ENCODE data around the gene AGPAT1. TPM values are rescaled to one million over a fixed set of nuclear protein-coding genes. Genes with fewer than 3 reads are reported as not detected.
A peak's percentile ranks its signal among the peaks of the same experiment; 100 is the strongest.

The AGPAT1 gene
- total and polyA plus RNA-seq, 2 of the 13 experiments (the other 11 are each of a cell fraction or from before 2014, with no cell fraction given): 51.3 to 139 TPM

- TF ChIP-seq IRF1 (CRISPR knock-in tag; IDR thresholded peaks at IDR 0.05; ENCODE audit: low read depth) (no peak), SALL1 (CRISPR knock-in tag; IDR thresholded peaks at IDR 0.05) (0 out of 2 replicates have a peak, but pooled peaks have one; percentile 16), SP1 (IDR thresholded peaks at IDR 0.05) (no peak), SP1 (CRISPR knock-in tag; IDR thresholded peaks at IDR 0.05) (no peak), THAP7 (CRISPR knock-in tag; IDR thresholded peaks at IDR 0.05) (no peak), ZFP91 (CRISPR knock-in tag; IDR thresholded peaks at IDR 0.05; ENCODE audit: borderline replicate concordance) (peak; percentile 44; the same call in 1 of the 2 replicates), PRMT3 (CRISPR knock-in tag; IDR thresholded peaks at IDR 0.05; ENCODE audit: borderline replicate concordance, low read depth) (no peak), KLF13 (CRISPR knock-in tag; IDR thresholded peaks at IDR 0.05) (0 out of 2 replicates have a peak, but pooled peaks have one; percentile 20), TBX2 (CRISPR knock-in tag; IDR thresholded peaks at IDR 0.05; ENCODE audit: borderline replicate concordance) (0 out of 2 replicates have a peak, but pooled peaks have one; percentile 35)
These were observed 15.2 kb upstream of the AGPAT1 start (continued) for GRCh38 chr6:32190911-32191677.
